SU-DHL-6 (cell line): ENCODE measurements around the gene ADD2.

Experiments
- EZH2phosphoT487 ChIP-seq: fragments of 200-600 bp; sonication (generic), shearing (Covaris generic); conservative IDR thresholded peaks from 2 replicates; pipeline ENCODE4 v1.6.1; 2018; ENCODE audit warnings: mild to moderate bottlenecking, antibody characterized with exemption, low read length, moderate library complexity, mixed read lengths
- TF ChIP-seq, protein P1 (sequence below): fragments of 200-600 bp; sonication (generic); IDR thresholded peaks from one replicate; pipeline ENCODE4 v1.5.1; 2017; ENCODE audit warnings: antibody characterized with exemption, mild to moderate bottlenecking, low read length, moderate library complexity; ENCODE audit not compliant: insufficient read depth, poor library complexity, severe bottlenecking

DNA sequence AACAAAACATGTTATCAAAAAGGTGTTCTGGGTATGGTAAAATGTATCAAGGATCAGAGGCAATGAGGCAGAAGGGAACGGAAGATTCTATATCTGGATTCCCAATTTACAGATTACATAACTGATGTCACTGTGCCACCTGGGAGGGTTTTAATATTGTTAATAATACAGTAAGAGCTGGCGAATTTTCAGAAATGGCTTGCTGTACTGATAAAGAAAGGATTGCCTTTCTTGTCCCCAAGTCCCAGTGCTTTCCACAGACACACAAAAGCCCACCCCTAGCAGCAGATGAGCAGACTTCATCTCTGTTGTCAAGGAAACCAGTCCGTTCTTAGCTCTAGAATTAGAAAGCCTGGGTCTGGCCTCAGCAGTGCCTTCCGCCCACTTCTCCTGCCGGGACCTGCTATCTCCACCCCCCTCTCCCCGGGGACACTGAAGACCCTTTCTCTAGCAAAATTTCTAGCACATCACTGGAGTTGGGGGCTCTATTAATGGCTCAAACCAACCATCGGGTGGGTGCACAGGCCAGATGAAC lies 34.3 kb downstream of the ADD2 start:
- TF ChIP-seq, protein P1, sequence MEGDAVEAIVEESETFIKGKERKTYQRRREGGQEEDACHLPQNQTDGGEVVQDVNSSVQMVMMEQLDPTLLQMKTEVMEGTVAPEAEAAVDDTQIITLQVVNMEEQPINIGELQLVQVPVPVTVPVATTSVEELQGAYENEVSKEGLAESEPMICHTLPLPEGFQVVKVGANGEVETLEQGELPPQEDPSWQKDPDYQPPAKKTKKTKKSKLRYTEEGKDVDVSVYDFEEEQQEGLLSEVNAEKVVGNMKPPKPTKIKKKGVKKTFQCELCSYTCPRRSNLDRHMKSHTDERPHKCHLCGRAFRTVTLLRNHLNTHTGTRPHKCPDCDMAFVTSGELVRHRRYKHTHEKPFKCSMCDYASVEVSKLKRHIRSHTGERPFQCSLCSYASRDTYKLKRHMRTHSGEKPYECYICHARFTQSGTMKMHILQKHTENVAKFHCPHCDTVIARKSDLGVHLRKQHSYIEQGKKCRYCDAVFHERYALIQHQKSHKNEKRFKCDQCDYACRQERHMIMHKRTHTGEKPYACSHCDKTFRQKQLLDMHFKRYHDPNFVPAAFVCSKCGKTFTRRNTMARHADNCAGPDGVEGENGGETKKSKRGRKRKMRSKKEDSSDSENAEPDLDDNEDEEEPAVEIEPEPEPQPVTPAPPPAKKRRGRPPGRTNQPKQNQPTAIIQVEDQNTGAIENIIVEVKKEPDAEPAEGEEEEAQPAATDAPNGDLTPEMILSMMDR: no peak
- TF ChIP-seq EZH2phosphoT487: no peak
